SJSA1 (cell line): Measurements from ENCODE around the gene SCARB2. TPM values are rescaled to one million over a fixed set of nuclear protein-coding genes. Genes with fewer than 3 reads are reported as not detected.

Source experiments
- DNase-seq, 2 experiments: peaks; one replicate each; pipeline ENCODE4 v3.0.0-alpha.2; 2015 to 2020; ENCODE audit warnings: low spot score in 2 of 2, low read depth in 1 of 2
- H3K27ac ChIP-seq: fragments of 250-450 bp; sonication (Bioruptor Pico); 2 replicates; pipeline ENCODE4 v1.5.1; 2020; ENCODE audit warnings: mild to moderate bottlenecking, moderate library complexity
- H3K27me3 ChIP-seq: fragments of 250-450 bp; sonication (Bioruptor Pico); replicated peaks from 2 replicates; pipeline ENCODE4 v1.5.1; 2020; ENCODE audit warnings: mild to moderate bottlenecking, moderate library complexity
- H3K36me3 ChIP-seq: fragments of 250-450 bp; sonication (Bioruptor Pico); 2 replicates; pipeline ENCODE4 v1.5.1; 2020; ENCODE audit warnings: mild to moderate bottlenecking
- H3K4me1 ChIP-seq: fragments of 250-450 bp; sonication (Bioruptor Pico); replicated peaks from 2 replicates; pipeline ENCODE4 v1.6.1; 2021; ENCODE audit warnings: mild to moderate bottlenecking
- H3K4me3 ChIP-seq: fragments of 250-450 bp; sonication (Bioruptor Pico); 2 replicates; pipeline ENCODE4 v1.5.1; 2020; ENCODE audit warnings: mild to moderate bottlenecking
- H3K9me3 ChIP-seq: fragments of 250-450 bp; sonication (Bioruptor Pico); replicated peaks from 2 replicates; pipeline ENCODE4 v1.5.1; 2020; ENCODE audit warnings: mild to moderate bottlenecking
- total RNA-seq: library from RNA; depleted of rRNA; stranded (reverse); fragments of >200 nt; shearing (Covaris generic); gene quantifications from 2 replicates; pipeline ENCODE4 v1.2.3, GENCODE V29; 2014

Gene SCARB2
- total RNA-seq, 1 experiment from 2014 or later: 145 TPM

DNA sequence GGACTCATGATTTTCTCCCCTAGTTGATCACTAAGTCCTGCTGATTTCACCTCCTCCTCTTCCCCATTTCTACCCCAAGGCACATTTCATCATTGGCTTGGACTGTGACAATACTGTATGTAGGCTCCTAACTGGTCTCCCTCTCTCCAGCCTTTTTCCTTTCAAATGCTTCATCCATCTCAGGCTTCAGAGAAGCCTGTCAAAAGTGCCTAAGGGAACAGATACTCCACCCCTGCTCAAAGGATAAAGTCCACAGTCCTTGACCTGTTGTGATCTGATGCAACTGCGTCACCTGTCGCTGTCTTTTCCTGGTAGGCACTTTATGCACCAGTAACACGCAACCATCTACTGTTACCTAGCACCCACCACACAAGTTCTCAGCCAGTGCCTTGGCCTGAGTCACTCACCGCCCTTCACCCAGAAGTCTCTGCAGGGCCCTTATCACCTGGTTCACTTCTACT lies 12.8 kb downstream of the SCARB2 start:
- no peak overlapping the region for H3K27ac ChIP-seq

DNA sequence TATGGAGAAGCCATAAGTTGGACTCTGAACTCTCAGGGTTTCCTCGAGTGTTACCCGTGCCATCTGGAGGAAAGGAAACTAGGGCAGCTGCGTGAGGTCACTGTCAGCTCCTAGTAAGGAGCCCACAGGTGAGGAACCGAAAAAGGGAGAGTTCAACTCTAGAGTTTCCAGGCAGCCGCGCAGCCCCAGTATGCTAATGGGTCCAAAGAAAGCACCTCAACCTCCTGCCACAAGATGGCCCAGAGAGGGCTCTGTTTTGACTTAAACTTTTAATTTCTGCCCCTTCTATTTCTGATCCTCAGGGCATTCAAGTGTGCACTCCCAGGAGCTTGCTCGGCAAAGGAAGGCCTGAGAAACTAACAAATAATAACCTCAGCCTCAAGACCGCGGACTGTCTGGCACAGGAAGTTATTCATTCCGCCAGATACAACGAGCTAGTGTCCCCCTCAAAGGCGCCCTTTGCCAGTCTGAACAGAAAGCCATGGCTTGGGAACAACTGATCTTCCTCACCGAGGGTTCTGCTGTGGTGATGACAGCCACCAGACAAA lies 13.9 kb downstream of the SCARB2 start:
- peaks cover 12% of the 10 kb centered on the region for H3K4me1 ChIP-seq

More for the DNA sequence above, 12.8 kb downstream of the SCARB2 start:
- no peak for DNase-seq
- Histone ChIP-seq H3K36me3 (0 out of 2 replicates have a peak, but pooled peaks cover 4% of the 10 kb centered on the region), H3K4me3 (no peak overlapping the region), H3K27me3 (no peaks in the 10 kb centered on the region), H3K4me1 (peaks cover 12% of the 10 kb centered on the region), H3K9me3 (no peaks in the 10 kb centered on the region)

DNA sequence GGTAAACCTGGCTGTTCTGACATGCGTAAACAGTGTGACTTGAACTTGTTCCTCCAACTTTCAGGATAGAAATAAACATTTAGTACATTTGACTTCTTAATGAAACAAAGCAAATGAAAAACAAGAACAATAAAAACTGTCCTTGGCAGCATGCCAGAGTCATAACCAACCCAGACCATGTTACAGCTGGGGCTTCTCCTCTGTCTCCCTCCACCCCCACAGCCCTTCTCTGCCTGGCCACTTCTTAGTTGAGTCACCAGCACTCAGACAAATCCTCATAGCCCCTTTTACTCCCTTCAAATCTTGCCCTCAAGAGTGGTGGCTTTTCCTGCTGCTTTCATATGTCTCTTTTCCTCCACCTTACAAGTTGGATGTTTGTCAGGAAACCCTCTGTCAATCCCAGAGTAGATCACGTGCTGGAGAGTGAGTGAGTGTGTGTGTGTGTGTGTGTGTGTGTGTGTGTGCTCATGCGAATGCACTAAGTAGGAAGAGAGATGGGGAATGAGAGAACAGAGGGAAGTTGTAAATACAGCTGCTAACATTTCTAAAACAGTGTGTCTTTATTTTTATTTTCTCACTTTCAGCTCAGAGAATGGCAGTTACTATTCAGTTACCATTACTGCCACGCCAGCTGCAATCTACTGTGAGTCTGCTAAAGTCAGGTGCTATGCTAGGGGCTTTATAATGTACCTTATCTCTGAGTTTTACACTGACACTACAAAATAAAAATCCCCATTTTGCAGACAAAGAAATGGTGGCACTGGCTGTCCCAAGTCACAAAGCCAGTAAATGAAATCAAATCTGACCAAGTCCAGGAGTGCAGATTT lies 15.0 kb downstream of the SCARB2 start:
- H3K4me1 ChIP-seq: peaks cover 12% of the 10 kb centered on the region
- no peak overlapping the region for H3K4me3 ChIP-seq
- DNase-seq: peak; percentile 77
- H3K9me3 ChIP-seq: no peaks in the 10 kb centered on the region
- H3K27ac ChIP-seq: no peak overlapping the region
- no peaks in the 10 kb centered on the region for H3K27me3 ChIP-seq
- peaks cover 24% of the 10 kb centered on the region for H3K36me3 ChIP-seq

More for the DNA sequence above, 13.9 kb downstream of the SCARB2 start:
- Histone ChIP-seq H3K4me3 (no peak overlapping the region), H3K27me3 (no peaks in the 10 kb centered on the region), H3K27ac (no peak overlapping the region), H3K9me3 (no peaks in the 10 kb centered on the region), H3K36me3 (peaks cover 13% of the 10 kb centered on the region)
- no peak for DNase-seq

DNA sequence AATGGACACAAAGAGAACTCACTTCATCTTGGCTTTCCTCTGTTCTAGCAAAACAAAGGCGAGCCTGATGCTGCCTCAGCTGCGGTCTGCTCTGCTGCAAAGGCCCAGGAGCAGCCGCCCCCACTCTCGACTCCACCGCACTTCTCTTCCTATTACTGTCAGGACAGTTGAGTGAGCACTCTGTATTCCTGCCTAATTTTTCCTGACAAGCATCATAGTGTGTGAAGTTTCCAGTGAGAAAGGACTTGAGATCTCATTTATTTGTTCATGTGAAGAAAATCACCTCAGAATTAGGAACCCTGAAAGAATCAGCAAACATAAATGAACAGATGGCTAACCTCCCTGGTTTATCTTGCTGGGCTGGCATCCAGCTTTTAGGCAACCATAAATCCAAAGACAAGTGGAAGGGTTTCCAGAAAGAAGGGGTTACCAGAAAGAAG lies 15.6 kb downstream of the SCARB2 start:
- Histone ChIP-seq H3K27ac (no peak overlapping the region), H3K9me3 (no peaks in the 10 kb centered on the region), H3K4me1 (peaks cover 12% of the 10 kb centered on the region), H3K36me3 (peaks cover 30% of the 10 kb centered on the region), H3K27me3 (no peaks in the 10 kb centered on the region), H3K4me3 (no peak overlapping the region)
- no peak for DNase-seq

DNA sequence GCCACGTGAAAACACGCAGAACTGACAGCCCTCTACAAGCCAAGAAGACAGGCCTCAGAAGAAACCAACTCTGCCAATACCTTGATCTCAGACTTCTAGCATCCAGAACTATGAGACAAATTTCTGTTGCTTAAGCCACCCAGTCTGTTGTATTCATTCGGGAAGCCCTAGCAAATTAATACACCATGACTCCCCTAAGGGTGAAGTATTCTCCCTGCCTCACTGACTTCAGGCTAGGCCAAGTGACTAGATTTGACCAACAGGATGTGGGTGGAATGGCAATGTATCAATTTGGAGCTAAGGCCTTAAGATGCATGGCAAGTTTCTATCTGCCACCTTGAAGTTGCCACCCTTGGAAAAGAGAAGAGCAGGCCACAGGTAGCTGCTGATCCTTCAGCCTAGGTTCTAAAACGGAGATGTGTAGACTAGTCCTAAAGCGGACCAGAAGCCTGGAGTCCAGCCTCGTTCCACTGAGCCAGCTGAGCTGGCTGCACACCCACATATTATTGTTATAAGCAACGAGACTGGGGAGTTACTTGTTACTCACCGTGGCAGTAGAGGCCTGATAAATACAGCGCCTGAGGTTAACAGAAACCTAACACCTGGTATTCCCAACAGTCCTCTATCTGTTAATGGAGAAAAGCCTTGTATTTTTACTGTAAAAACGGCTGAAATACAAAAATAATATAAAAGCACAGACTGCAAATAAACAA lies 16.4 kb downstream of the SCARB2 start:
- peaks cover 38% of the 10 kb centered on the region for H3K36me3 ChIP-seq
- peaks cover 12% of the 10 kb centered on the region for H3K4me1 ChIP-seq
- H3K4me3 ChIP-seq: no peak overlapping the region
- H3K27me3 ChIP-seq: no peaks in the 10 kb centered on the region
- no peak overlapping the region for H3K27ac ChIP-seq
- H3K9me3 ChIP-seq: no peaks in the 10 kb centered on the region; the same call in 1 of the 2 replicates
- DNase-seq: no peak

DNA sequence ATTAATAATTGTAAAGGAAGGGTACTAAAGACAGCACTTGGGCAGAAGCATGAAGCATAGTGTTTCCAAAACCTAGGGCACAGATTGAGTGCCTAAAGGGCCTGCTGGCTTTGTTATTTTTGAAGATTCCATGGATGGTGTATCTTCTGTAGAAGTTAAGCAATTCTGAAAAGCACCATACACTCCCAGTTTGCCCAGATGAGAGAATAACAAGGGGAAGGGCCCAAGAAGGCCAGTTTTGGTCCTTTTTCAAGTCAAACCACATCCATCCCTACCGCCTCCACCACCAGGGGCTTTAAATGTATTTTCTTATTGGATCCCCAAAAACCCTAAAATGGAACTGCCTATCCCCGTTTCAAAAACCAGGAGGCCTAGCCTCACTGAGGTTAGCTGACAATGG lies 17.2 kb downstream of the SCARB2 start:
- DNase-seq: no peak
- peaks cover 12% of the 10 kb centered on the region for H3K4me1 ChIP-seq

DNA sequence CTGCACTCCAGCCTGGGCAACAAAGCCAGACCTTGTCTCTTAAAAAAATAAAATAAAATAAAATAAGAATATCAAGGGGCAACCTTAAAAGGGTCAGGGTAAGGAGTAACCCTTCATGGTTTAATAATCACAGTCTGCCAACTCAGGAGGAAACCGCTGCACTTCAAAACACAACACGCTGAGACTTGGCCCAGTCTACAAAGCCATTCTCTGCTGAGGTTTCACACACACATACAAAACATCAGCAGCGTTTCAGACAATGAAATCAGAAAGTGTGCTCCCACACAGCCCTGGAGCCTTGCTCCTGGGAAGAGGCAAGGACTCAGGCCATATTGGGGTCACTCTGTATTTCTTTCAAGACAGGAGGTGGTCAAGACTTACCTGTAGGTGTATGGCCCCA lies 18.3 kb downstream of the SCARB2 start:
- H3K9me3 ChIP-seq: no peaks in the 10 kb centered on the region; the same call in 1 of the 2 replicates
- H3K27me3 ChIP-seq: no peaks in the 10 kb centered on the region
- no peak overlapping the region for H3K4me3 ChIP-seq
- H3K4me1 ChIP-seq: peaks cover 12% of the 10 kb centered on the region
- peaks cover 41% of the 10 kb centered on the region for H3K36me3 ChIP-seq
- DNase-seq: no peak
- no peak overlapping the region for H3K27ac ChIP-seq

More for the DNA sequence above, 17.2 kb downstream of the SCARB2 start:
- no peak overlapping the region for H3K27ac ChIP-seq
- H3K36me3 ChIP-seq: peaks cover 41% of the 10 kb centered on the region
- no peaks in the 10 kb centered on the region for H3K27me3 ChIP-seq
- no peak overlapping the region for H3K4me3 ChIP-seq
- H3K9me3 ChIP-seq: no peaks in the 10 kb centered on the region; the same call in 1 of the 2 replicates

DNA sequence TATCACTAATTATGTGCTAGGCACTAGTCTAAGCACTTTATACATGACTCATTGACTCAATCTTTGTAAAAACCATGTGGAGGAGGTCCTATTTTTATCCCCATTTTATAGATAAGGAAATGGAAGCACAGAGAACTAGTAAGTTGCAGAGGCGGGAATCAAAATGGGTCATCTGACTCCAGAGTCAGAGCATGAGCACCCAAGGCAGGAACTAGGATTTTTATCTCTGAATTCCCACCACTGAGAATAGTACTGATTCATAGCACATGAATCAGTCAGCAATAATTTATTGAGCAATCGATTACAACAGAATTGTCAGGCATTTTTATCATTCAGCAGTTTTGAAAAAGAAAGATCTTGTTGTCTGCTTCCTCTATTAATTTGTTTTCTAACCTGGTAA lies 19.3 kb downstream of the SCARB2 start:
- Histone ChIP-seq H3K4me3 (no peak overlapping the region), H3K27ac (no peak overlapping the region), H3K36me3 (peaks cover 44% of the 10 kb centered on the region), H3K9me3 (no peaks in the 10 kb centered on the region; the same call in 1 of the 2 replicates), H3K4me1 (peaks cover 12% of the 10 kb centered on the region), H3K27me3 (no peaks in the 10 kb centered on the region)
- DNase-seq: no peak

DNA sequence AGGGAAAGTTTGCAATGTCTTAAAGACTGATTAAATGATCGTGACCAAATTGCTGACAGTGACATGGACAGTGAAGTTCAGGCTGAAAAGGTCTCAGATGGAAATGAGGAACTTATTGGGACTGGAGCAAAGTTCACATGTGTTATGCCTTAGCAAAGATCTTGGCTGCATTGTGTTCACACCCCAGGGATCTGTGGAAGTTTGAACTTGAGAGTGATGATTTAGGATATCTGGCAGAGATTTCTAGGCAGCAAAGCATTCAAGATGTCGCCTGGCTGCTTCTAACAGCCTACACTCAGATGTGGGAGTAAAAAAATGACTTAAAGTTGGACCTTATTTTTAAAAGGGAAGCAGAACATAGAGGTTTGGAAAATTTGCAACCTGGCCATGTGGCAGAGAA lies 21.4 kb downstream of the SCARB2 start:
- no peaks in the 10 kb centered on the region for H3K4me1 ChIP-seq
- H3K36me3 ChIP-seq: peaks cover 43% of the 10 kb centered on the region
- no peaks in the 10 kb centered on the region for H3K27me3 ChIP-seq
- H3K4me3 ChIP-seq: no peak overlapping the region
- H3K27ac ChIP-seq: no peak overlapping the region
- DNase-seq: no peak
- no peaks in the 10 kb centered on the region; the same call in 1 of the 2 replicates for H3K9me3 ChIP-seq

DNA sequence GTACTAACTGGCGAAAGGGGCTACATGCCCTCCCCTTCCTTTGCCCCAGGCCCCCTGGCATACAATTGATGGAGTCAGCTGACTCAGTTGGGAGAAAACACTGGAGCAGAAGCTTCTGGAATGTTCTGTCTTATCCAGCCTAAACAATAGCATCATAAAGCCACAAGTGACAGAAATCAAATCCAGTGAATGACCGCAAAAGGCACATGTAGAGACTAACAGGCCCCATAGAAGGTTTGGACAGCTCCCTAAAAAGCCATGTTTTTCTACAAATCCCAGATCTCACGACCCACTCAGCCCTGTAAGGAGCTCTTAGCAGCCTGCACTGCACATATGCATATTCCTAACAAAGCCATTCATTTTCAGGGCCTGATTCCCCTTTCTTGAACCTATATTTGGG lies 25.1 kb downstream of the SCARB2 start:
- Histone ChIP-seq H3K27me3 (no peaks in the 10 kb centered on the region), H3K36me3 (peaks cover 20% of the 10 kb centered on the region), H3K9me3 (no peaks in the 10 kb centered on the region; the same call in 1 of the 2 replicates), H3K4me1 (no peaks in the 10 kb centered on the region), H3K4me3 (no peak overlapping the region), H3K27ac (no peak overlapping the region)
- DNase-seq: no peak

DNA sequence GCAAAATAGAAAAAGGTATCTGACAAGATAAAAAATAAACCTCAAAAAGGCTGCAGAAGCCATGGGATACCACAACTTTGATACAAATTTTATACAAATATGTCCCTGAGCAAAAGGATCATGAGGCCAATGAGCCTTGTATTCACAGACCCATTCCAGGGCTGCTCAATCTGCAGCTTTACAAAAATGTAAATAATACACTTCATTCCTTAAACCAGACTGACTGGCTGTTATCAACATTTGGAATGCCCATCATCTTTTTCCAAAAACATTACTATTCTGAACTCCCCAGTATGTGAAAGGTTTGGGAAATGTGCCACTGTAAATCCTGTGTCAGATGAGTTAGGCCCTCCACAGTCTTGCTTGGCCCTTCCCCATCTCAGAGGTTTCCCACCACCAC lies 25.5 kb downstream of the SCARB2 start:
- no peak overlapping the region for H3K27ac ChIP-seq
- H3K36me3 ChIP-seq: peaks cover 15% of the 10 kb centered on the region

DNA sequence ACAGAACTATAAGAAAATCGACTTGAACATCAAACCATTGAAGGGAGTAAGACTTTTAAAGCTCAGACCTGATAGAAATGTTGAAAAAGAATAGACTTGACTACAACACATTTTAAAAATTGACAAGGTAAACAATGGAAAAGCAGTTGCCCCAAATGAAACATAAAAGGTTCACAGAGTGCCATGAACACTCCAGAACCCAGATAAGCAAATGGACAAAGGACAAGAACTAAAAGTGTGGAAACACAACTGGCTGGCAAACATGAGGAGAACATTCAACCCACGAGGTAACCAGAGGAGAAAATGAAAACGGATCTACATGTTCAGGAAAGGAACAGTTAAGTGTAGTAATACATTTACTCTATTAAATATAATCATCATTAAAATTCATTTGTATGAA lies 26.5 kb downstream of the SCARB2 start:
- Histone ChIP-seq H3K9me3 (no peaks in the 10 kb centered on the region; the same call in 1 of the 2 replicates), H3K27ac (no peak overlapping the region), H3K4me3 (no peak overlapping the region), H3K4me1 (no peaks in the 10 kb centered on the region), H3K36me3 (peaks cover 5% of the 10 kb centered on the region), H3K27me3 (no peaks in the 10 kb centered on the region)
- no peak for DNase-seq

More for the DNA sequence above, 25.5 kb downstream of the SCARB2 start:
- no peaks in the 10 kb centered on the region; the same call in 1 of the 2 replicates for H3K9me3 ChIP-seq
- no peaks in the 10 kb centered on the region for H3K4me1 ChIP-seq
- no peaks in the 10 kb centered on the region for H3K27me3 ChIP-seq
- no peak overlapping the region for H3K4me3 ChIP-seq
- no peak for DNase-seq

DNA sequence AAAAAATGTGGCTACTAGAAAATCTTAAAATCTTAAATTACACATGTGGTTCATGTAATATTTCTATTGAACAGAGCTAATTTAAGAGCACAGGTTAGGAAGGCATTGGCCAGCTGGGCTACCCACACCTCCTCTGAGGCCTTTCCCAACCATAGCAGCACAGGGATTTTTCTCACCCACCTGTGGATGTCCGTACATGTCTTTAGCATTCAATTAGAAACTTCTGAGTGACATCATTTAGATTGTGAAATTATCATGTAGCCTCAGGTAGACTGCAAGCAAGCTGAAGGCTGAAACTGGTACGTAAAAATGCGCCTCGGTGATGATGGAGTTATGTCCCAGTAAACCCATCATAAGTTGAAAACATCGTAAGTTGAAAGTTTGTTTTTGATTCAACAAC lies 31.2 kb downstream of the SCARB2 start:
- Histone ChIP-seq H3K4me1 (no peaks in the 10 kb centered on the region), H3K27ac (no peak overlapping the region), H3K27me3 (no peaks in the 10 kb centered on the region), H3K4me3 (no peak overlapping the region), H3K36me3 (peaks cover 18% of the 10 kb centered on the region), H3K9me3 (no peaks in the 10 kb centered on the region)
- no peak for DNase-seq
